ENCODE results near the gene RAB25.

DNA sequence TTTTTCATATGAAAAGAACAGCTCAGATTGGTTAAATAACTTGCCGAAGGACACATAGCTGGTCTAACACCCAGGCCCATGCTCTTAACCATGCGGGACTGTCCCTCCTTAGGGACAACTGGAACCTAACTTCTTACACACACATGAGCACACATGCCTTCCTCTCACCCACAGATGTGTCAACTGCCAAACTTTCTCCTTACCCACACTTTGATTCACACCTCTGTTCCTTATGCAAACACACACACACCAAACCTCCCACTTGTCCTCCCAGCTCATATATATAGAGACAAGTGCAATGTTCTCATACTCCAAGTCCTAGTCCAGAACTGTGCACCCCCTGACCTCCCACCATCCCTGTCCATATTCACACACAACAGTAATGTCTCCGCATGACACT lies 4.3 kb downstream of the RAB25 start:
- TF ChIP-seq, protein P1, sequence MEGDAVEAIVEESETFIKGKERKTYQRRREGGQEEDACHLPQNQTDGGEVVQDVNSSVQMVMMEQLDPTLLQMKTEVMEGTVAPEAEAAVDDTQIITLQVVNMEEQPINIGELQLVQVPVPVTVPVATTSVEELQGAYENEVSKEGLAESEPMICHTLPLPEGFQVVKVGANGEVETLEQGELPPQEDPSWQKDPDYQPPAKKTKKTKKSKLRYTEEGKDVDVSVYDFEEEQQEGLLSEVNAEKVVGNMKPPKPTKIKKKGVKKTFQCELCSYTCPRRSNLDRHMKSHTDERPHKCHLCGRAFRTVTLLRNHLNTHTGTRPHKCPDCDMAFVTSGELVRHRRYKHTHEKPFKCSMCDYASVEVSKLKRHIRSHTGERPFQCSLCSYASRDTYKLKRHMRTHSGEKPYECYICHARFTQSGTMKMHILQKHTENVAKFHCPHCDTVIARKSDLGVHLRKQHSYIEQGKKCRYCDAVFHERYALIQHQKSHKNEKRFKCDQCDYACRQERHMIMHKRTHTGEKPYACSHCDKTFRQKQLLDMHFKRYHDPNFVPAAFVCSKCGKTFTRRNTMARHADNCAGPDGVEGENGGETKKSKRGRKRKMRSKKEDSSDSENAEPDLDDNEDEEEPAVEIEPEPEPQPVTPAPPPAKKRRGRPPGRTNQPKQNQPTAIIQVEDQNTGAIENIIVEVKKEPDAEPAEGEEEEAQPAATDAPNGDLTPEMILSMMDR (IDR thresholded peaks at IDR 0.05) = no peak
- TF ChIP-seq POLR2A (IDR thresholded peaks at IDR 0.05) = no peak

All from ovary (tissue), 3 donors.